GM04503 (cell line): ENCODE data around the gene SMPD3.

Source experiments
- DNase-seq: peaks from one replicate; pipeline ENCODE4 v3.0.0-alpha.2; 2012; ENCODE audit warnings: low read depth

SMPD3 gene

DNA sequence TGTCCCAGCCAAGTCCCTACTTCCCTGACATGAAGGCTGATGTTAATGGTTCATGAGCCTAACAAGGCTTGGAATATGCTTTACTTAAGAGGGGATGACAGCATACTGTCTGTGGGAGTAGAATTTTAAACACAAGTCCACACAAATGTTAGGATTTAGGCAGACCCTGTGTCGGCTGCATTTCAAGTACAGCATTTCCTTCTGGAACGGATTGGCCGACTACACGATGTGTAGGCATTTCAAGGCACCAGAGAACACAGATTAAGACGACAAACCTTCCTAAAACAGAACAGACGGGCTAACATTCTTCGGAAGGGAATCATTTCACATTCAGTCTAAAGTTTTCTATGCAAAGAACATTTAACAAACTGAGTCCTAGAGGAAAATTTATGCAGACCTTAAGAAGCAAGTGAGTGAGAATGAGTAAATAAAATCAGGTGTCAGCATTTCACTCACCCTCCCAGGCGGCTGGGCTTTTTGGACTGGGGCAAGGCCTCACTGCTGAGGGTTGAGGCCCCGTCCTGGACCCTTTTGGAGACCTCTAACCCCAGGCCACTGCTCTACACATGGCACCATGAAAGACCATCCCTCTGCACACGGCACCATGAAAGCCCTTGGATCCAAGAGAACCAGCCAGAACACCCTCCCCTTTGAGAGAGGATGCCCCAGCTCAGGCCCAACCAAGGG lies 67.5 kb downstream of the SMPD3 start:
- DNase-seq, result no peak

DNA sequence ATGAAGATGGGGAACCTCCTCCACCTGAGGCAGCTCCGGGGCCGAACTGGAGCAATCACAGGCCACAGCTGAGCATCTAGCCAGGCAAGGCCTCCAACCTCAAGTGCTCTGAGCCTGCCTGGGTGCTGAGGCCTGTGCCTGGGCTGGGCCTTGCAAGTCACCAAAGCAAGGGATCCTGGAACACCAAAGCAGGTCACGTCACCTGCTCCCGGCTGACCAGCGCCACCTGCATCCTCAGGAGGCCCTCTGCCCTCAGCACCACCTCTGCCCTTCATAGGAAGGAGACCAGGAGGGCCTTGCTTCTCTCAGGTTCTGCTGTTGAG lies 68.0 kb downstream of the SMPD3 start:
- no peak for DNase-seq

DNA sequence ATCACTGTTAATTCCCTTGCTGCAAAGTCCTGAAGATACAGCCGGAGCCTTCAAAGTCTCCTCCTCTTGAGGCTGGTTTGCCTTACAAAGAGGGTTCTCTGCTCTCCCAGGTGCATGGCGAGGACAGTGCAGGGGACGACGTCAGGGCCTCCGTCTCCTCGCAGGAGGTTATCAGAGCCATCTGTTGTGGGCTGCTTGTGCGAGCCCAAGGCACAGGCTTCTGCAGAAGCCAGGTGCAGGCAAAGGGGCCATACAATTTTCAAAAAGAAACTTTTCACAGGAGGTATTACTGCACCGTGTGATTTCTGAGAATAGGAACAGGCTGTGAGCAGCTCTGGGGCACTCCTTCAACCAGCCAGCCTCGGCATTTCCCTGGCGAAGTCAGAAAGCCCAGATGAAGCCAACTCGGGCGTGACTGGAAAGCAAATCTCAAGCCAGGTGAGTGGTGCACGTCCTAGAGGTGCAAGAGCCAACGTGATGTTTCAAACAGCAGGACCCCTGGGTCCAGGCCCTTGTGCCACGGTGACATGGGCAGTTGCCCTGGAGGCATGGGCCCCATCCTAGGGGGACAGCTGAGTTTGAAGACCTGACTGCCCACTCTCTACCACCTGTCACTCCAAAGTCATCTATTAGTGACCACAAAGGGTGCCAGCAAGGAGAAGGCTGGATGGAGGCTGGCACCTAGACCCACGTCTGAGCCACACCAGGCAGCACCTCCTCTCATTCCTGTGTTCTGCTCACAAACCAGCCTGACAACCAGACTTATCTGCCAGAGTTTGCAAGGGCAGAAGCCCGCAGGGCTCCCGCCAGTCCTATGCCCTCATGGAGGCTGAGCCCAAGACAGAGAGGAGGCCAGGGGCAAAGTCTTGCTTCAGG lies 68.6 kb downstream of the SMPD3 start:
- no peak for DNase-seq

DNA sequence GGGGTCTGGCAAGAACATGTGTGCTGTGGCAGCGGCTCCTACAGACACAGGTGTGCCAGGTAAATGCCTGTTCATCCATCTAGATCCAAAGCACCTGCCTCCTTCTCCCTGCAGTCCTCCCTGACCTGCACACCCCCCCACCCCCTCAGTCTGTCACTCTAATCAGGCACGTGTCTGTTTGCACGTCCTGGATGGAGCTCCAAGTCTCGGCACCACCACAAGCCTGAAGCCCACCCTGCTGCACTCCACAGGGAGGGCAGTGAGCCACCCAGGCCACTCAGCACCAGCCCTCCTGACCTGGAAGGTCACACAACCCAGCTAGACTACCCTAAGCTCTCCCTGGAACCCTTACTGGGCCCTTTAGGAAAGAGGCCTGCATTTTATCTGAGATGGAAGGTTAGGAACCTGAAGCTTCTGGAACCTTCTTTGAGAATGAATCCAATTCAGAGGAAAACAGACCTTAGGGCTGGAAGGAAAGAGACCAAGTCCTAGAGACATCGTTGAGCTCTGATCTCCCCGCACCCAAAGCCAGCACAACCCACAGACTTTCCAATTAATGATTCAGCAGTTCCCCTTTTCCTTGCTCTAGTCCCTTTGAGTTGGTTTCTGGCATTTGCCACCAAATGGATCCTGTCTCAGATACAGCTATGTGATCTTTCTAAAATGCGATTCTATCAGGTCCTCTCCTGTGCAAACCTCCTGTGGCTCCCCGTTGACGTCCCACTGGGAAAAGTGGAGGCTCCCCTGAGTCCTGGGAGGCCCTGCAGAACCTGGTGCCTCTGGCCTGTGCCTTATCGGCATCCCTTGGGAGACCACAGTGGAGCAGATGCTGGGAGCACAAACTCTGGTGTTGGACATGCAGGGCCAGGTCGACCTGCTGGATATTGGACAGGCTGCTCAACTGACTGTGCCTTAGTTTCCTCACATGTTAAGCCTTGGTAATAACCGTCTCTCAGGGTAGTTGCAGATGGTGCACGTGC lies 69.6 kb downstream of the SMPD3 start:
- DNase-seq, result no peak

DNA sequence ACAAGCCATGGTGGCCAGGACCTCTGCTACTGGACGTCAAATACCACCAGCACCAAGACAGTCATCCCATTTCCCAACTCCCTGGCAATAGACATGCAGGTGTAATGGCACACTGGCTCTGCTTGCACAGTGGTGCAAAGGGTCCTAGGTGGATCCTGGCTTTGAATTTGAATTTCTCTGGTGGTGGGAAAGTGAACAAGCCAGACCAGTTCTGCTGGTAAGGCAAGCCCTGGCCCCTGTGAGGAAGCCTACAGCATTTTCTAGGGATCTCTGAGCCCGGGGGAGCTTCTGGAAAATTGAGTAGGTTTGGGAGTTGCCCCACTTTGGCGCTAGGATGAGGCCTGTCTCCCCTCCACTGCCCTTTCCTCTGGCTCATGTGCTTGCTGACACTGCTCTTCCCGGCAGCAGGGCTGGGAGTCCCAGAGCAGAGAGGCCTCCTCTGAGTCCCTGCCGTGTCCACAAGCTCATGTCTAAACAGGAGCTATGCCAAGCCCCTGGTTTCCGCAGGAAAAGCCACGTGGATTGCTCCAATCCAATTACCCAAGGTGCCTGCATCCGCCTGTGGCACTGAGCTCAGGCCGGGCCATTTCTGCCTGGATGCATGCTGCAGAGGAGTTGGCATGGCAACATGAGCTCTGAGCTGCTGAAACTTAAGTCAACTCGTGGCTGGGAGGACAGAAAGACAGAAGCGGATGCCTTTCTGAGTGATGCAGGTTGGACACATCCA lies 70.5 kb downstream of the SMPD3 start:
- no peak for DNase-seq

DNA sequence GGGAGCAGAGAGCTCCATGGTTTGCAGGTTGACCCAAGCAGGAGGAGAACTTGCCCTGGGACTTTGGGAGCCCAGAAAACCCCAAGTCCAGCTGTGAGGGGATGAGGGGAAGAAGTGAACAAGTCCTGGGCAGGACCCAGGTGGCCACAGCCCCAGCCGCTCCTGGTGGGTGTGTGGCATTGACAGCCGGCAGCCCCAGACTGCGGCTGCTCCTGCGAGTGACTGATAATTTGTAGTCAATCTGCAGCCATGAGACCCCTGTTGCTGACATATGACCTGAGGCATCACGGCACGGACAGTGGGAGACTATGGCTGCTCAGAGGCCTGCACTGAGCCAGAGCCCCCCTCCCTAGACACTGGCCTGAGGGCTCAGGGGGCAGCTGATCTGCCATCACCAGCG lies 71.1 kb downstream of the SMPD3 start:
- DNase-seq, result no peak

DNA sequence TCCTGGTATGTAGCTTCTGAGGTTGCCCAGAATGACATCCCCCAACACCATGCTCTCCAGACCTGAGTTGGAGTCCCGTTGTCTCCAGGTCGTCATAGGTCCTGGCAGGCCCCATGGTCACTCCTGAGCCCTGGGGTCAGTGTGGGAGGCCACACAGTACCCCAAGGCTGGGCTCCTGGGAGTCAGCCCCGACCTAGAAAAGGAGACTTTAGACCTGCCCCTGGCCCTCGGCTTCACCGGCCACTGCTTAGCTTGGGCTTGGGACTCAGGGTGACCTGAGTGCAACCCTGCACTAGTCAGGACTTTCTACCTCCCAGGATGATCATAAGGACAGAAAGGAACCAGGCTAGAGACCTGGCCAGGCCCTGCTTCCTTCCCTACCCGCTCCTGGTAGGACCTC lies 71.7 kb downstream of the SMPD3 start:
- DNase-seq, result no peak

DNA sequence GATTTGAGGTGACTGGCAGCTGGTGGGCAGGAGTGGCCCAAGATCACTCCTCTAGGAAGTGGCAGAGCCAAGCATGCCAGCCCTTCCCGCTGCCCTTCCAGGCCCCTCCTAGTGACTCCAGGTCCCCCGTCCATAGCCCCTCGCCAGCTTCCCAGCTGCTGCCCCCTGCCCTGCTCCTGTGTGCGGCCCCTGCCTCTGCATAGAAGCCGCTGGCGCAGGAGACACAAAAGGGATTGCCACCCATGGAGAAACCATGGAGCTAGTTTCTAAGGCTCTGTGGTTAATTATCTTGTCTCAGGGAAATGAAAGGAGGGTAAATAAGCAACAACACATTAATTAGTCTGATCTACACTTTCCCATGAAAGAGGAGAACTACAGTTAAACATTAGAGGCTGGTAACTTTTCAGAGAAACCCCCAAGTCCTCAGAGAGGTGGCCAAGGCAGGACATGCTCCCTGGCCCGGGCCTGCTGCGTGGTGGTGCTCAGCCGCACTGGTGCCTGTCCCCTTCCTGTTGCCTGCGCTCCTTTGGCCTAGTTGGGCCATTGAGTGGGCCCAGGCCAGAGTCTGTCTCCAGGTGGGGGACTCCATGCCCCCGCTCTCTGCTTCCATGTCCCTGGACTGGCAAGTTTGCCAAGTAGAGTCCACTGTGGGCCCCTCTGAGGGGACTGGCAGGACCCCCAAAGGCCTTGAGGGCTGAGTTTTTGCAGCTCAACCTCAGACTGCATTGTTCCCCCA lies 72.3 kb downstream of the SMPD3 start:
- DNase-seq, result no peak

DNA sequence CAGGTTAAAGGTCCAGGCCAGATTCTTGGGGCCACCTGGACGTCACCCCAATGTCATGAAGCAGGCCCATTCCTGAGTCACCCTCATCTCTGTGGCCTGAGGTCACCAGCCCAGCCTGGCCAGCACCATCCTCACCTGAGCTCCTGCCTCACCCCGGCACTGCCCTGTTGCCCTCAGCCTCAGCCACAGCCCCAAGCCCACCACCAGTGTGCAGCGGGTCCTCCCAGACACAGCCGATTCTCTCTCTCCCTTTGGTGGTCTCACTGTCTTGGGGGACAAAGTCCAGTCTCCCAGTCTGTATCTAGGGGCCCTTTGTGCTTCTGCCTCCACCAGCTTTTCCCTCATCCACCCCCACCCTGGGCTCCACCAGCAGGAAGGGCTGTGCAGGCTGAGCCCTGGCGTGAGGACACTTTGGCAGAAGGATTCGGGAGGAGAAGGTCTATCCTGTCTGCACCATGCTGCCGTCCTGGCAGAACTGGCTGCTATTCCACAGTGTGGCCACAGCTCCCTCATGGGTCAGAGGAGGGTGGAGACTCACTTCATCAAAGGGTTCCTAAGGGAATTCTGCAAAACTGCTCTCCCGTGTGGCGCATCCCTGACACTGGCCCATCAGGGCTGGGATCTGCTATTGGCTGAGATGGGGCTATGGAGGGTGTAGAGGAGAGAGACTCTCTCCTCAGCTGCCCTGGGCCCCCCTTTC lies 73.2 kb downstream of the SMPD3 start:
- DNase-seq, result no peak

DNA sequence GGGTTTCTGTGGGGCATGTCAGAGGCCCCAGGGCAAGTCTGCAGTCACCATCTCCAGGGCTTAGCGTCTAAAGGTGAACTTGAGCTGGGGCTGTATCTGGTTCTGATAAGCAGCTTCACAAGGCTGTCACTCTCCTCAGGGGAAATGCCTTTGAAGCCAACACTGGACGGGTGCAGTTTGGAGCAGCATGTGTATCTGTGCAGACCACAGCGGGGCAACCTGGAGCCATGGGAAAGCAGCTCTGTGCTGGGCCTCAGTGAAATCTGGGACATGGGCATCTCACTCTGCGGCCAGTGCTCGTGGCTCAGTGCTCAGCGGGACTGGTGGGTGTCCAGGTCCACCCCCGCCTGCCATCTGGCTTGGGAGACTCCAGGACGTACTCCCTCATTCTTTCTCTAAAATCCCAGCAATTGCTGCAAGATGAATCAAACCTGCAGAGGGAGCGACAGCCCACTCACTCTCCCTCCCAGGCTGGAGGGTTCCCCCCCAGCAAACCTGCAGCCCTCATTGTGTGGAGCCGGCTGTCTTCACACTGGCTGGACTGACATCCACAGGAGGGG lies 74.0 kb downstream of the SMPD3 start:
- no peak for DNase-seq

DNA sequence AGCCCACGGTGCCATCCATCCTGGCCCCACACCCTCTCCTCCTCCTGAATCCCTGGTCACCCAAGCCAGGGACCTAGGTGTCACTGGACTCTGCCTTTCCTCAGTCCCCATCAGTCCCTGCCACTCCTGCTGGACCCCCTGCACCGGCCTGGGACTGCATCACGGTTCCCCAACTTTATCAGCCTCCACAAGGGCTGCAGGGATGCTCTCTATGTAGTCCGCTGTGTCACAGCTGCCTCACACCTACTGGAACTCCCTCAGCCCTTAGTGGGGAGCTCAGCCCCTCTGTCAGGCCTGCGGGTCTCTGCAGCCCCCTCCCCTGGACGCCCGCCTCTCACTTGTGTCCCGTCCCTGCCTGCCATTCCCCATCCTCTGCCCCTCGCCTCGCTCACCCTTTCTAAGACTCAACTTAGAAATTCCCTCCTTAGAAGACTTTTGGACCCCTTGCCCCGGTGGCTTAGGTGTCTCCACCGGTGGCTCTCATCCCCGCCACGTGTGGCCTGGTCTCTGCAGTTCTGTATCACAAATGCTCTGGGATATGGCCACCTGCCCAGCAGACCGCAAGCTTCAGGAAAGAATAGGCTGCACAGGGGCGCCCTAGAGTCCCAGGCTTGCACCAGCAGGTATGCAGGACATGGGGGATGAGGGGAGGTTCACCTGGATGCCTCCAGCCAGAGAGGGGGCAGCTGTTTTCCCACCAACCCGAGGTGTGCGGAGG lies 74.6 kb downstream of the SMPD3 start:
- no peak for DNase-seq

DNA sequence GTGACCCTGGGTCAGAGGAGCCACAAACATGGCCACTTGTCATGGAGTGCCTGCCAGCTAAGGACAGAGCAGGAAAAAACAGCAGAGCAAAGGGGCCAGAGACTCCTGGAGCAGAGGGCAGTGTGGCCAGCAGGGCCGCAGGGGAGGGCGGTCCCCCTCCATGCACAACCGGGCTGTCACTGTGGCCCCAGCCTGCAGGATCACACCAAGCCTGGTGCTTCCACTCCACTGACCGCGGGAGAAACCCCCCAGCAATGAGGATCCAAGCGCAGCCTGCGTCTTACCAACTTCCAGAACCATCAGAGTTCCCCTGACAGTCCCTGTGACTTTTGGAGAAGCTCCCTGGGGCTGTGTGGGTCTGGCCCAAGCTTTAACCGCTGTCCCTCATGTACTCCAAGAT lies 75.5 kb downstream of the SMPD3 start:
- no peak for DNase-seq

DNA sequence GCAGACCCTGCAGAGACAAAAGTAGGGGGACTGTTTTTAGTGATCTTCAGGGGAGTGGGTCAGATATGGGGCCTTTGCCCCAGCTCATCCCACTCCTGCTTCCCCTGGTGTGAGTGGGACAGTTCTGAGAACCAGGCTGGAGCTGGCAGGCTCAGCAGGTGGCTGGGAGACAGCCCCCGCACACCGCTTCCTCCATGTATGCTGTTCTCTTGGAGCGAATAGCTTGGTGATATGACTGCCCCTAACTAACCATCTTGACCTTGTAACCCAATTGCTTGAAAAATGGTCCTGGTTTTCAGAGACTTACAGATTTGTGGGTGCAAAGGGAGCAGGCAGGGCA lies 76.0 kb downstream of the SMPD3 start:
- no peak for DNase-seq

DNA sequence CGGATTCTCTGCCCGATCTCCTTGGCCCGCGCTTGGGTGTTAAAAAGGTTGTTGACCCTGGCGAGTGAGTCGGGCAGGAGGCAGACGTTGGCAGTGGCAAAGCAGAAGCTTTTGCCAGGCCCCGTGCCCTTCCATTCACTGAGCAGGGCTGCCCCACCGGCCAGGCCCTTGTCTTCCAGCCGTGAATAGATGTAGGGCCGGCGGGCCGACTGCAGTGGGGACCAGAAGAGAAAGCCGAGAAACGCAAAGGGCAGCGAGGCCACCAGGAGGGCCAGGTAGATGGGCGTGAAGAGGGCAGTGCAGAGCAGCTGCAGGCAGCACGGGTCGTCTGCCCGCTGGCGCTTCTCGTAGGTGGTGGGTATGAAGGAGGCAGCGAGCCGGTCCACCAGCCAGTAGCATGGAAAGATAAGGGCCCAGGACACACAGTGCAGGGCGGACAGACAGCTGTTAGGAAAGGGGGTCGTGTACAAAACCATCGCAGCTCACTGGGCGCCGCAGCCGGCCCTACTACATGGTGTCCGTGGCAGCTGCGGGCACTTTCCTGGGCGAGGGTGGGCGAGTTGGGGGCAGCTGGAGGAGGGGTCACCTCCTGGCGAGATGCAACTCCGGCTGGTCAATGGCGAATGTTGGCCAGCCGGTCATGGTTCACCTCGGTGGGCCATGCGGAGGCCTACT lies 76.5 kb downstream of the SMPD3 start:
- DNase-seq, result no peak

DNA sequence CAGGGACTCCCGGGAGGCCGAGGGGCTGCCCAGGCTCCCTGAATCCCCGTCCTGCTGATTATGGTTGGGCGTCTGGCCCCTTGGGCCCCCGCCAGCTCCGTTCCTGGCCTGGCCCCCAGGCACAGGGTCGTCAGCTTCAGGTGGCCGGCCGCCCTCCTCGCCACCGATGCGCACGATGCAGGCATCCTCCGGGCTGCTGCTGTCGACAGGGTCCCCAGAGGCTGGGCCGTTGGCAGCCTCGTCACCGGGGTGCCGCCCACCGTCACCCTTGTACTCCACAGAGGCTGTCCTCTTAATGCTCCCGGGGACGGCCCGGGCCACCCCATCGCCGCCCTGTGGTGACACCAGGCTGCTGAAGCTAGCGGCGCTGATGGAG lies 77.0 kb downstream of the SMPD3 start:
- no peak for DNase-seq

DNA sequence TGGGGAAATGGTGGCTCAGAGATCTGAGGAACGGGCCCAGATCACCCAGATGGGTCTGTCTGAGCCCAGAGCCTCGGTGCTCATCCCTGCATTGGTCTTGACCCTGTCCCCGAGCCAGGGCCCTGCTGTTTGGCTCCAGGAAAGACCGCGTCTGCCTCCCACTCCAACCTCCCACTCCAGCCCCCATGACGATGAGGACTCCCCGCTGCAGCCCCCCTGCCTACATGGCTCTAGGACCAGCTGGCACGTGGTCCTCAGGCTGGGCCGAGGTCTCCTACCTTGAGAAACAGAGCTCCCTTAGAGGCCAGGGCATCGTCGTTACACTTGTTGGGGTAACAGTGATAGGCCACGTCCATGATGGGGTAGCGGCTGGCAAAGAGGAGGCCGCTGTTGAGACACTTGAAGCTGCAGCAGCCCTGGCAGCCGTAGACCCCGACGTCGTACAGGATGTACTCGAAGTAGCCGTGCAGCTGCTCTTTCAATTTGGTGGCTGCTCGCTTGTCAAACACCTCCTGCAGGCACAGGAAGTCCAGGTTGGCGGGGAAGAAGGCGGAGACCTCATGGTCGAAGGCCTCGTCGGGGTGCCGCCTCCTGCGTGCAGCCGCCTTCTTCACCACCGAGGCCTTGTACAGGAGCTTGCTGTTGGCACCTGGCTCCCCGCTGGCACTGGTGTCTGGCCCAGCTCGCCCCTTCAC lies 77.6 kb downstream of the SMPD3 start:
- no peak for DNase-seq

DNA sequence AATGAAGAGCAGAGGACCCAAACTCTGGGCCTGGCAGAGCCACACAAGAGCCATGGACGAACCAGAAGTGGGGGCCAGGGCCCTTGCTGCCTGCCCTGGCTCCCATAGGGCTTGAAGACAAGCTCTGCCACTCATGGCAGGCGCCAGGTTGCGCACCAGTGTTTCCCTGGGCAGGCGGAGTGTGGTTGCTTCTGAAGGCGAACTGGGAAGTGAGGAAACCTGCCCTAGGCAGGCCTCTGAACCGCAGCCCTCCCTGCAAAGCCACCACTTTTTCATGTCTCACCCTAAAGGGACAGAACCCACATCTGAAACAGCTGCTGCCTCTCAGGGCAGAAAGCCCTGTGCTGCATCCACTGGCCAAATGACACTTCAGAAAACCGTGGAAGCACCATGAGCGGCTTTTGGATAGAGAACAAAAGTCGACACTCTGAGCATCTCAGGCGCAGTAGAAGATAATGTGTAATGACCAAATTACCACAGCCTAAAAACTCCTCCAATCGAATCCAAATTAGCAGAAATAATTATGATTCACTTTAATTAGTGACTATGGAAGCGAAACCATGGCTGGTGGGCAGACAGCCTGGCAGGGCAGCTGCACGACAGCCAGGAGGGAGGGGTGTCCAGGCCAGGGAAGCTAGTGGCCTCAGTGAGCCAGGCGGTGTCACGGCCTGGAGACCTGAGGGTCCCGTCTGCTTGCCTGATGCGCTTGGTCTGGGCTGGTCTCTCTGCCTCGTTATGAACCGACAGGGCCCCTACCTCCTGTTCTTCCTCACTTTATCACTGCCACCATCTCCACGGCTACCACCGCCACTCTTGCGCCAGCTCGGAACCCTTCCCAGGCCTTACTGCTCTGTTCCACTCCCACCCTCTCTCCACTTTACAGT lies 78.4 kb downstream of the SMPD3 start:
- no peak for DNase-seq

DNA sequence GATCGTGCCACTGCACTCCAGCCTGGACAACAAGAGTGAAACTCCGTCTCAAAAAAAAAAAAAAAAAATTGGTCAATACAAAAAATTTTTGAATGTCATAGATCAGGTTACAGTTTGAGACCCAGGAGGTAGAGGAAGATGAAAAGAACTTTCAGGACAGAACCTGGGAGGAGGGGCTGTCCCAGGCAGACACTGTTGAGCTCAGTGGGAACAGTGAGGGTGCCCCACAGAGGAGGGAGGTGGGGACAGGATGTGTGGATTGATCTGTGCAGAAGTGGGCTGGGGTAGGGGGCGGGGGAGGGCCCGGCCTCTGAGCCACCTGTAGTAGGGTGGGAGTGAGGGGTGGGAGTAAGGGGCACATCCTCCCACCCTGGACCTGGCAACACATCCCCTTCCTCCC lies 79.1 kb downstream of the SMPD3 start:
- DNase-seq, result no peak
